ENCODE data around the gene RGS1. TPM values are rescaled to one million over a fixed set of nuclear protein-coding genes. Genes with fewer than 3 reads are reported as not detected.

The RGS1 gene
- total RNA-seq, 1 donor from 2014 or later, result not detected

DNA sequence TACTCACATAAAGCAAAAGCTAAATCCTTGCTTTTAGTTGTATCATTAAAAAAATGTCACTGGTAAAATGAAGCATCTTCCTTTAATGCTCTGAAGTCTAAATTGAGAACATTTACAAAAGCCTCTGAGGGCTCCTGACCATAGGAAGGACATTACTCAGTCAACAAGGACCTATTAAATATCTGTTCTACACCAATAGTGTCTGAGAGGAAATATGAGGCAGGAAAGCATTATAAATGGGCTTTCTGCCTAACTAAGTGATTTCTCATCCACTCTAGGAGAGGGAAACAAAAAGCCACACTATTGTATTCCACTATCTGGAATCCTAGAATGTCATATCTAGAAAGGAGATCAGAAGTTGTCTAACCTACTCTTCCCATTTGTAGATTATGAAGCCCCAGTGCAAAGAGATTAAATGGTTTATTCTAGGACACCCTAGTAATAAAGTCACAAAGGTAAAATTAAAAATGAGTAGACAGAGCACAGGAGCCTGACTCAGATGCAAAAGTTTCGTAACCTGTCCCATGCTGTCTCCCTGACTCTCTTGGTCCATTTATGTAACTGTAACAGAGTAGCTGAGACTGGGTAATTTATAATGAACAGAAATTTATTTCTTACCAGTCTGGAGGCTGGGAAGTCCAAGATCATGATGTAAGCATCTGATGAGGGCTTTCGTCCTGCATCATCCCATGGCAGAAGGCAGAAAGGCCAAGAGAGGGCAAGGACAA is 17.6 kb downstream of the RGS1 start:
- TF ChIP-seq, protein P1, sequence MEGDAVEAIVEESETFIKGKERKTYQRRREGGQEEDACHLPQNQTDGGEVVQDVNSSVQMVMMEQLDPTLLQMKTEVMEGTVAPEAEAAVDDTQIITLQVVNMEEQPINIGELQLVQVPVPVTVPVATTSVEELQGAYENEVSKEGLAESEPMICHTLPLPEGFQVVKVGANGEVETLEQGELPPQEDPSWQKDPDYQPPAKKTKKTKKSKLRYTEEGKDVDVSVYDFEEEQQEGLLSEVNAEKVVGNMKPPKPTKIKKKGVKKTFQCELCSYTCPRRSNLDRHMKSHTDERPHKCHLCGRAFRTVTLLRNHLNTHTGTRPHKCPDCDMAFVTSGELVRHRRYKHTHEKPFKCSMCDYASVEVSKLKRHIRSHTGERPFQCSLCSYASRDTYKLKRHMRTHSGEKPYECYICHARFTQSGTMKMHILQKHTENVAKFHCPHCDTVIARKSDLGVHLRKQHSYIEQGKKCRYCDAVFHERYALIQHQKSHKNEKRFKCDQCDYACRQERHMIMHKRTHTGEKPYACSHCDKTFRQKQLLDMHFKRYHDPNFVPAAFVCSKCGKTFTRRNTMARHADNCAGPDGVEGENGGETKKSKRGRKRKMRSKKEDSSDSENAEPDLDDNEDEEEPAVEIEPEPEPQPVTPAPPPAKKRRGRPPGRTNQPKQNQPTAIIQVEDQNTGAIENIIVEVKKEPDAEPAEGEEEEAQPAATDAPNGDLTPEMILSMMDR (conservative IDR thresholded peaks at IDR 0.05; ENCODE audit: low read depth, low read length), result no peak
- DNase-seq (ENCODE audit: low read depth), result no peak
- H3K4me3 ChIP-seq (ENCODE audit: low read depth, low read length), result no peak overlapping the region

DNA sequence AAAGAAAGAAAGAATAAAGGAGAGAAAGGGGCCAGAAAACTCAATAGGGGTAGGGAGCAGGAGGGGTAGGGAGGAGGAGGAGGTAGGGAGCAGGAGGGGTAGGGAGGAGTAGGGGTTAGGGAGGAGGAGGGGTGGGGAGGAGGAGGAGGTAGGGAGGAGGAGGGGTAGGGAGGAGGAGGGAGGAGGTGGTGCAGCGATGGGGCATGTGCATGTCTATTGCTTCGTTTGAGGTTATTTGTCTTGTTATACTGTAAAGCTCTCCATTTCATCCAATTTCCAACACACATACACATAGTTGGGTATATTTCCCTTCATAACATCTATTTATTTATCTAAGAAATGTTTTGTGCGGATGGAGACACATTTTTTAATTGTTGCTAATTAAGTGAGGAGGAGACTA is 19.7 kb downstream of the RGS1 start:
- no peak overlapping the region for H3K4me3 ChIP-seq (ENCODE audit: low read depth, low read length)
- DNase-seq (ENCODE audit: low read depth), result no peak
- TF ChIP-seq, protein P1 (conservative IDR thresholded peaks at IDR 0.05; ENCODE audit: low read depth, low read length), result no peak

DNA sequence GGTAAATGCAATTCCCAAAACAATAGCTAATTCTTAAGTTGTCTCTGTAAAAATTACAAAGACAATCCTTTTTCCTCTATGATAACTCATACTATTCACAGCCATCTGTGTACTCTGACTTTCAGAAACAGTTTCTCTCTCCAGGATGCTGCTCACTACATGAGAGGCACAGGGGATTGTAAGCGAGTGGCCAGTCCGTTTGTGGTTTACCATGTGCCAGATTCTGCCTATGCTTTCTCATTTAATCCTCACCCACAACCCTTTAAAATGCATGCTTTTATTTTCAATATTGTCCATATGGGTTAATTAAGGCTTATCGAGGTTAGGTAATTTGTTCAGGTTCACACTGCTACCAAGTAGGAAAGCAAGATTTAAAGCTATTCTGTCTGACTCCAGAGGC is 23.0 kb downstream of the RGS1 start:
- no peak overlapping the region for H3K4me3 ChIP-seq (ENCODE audit: low read depth, low read length)
- TF ChIP-seq, protein P1 (conservative IDR thresholded peaks at IDR 0.05; ENCODE audit: low read depth, low read length), result no peak
- no peak for DNase-seq (ENCODE audit: low read depth)

DNA sequence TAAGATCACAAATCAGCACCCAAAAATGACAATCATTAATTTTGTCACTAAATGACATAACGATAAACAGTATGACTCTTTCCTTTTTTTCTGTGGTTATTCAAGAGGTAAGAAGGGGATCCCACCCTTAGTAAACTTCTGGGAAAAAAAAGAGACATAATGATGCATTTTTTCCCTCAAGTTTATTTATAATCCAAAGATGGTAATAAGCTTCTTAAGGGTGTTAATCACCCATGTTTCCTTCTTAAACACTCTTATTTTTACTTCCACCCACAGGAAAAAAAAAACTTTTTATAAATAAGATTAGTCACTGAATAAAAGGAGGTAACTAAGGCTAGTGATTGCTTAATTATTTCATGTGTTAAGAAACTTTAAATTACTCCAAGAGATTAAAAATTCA is 24.7 kb downstream of the RGS1 start:
- DNase-seq (ENCODE audit: low read depth), result no peak

DNA sequence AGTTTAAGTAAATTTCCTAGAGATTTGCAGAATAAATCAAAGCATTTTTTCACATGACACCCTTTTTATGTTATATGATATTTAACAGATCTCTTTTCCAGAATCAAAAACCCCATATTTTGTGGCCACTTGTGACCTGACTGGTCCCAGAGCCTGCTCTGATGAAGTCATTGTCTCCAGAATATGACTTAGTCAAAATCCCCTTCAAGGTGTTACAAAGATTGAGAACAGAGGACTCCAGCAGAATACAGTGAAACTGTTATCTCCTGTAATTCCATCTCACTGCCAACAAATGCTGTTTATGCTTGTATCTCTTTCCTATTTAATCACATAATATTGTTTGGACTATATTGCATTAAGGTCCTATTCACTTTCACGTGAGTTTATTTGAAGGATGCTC is 25.6 kb downstream of the RGS1 start:
- no peak for DNase-seq (ENCODE audit: low read depth)
- TF ChIP-seq, protein P1 (conservative IDR thresholded peaks at IDR 0.05; ENCODE audit: low read depth, low read length), result no peak
- H3K4me3 ChIP-seq (ENCODE audit: low read depth, low read length), result no peak overlapping the region

More for the DNA sequence above, 24.7 kb downstream of the RGS1 start:
- no peak overlapping the region for H3K4me3 ChIP-seq (ENCODE audit: low read depth, low read length)
- TF ChIP-seq, protein P1 (conservative IDR thresholded peaks at IDR 0.05; ENCODE audit: low read depth, low read length), result no peak

DNA sequence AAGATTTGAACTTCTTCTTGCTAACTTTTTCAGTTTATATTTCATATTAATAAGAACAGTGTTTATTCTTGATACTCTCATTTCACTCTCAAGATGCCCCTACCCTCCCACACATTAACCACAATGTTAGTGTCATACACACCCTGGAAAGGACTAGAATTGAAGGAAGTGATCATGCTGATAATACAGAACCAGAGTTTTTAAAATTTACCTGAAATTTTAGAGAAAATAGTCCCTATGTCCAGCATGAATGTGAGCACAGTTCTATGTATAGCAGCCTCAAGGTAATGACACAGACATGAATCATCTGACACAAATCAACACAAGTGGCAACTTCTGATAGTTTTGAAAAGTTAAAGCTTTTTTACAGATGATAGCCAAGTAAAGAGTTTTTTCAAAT is 26.0 kb downstream of the RGS1 start:
- no peak overlapping the region for H3K4me3 ChIP-seq (ENCODE audit: low read depth, low read length)
- TF ChIP-seq, protein P1 (conservative IDR thresholded peaks at IDR 0.05; ENCODE audit: low read depth, low read length), result no peak
- no peak for DNase-seq (ENCODE audit: low read depth)

DNA sequence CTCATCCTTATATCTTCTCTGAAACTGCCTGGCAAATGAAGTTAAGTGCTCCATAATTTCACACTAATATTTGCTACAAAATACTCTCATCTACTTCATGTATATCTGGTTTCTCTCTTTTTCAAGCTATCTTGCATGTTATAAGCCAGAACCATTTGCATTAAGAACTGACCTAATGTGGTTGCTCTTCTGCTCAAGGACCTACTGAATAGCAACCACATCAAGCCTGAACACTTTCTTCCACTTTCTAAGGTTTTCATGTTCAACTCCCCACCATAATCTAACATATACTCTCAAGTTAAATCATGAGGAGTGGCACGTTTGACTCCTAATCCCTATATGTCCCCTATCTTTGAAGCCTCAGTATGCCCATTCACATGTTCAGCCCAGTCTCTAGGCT is 27.2 kb downstream of the RGS1 start:
- no peak overlapping the region for H3K4me3 ChIP-seq (ENCODE audit: low read depth, low read length)
- no peak for DNase-seq (ENCODE audit: low read depth)
- TF ChIP-seq, protein P1 (conservative IDR thresholded peaks at IDR 0.05; ENCODE audit: low read depth, low read length), result no peak

Measured in epithelial cell of proximal tubule (primary cell).